MCF 10A (cell line): ENCODE data around the gene CDK5R2. TPM values are rescaled to one million over a fixed set of nuclear protein-coding genes. Genes with fewer than 3 reads are reported as not detected.

Experiments used
- BruUV-seq: library from RNA; stranded (reverse); fragments of 400-500 nt; replicated peaks from 2 replicates; lab custom pipeline; 2021; lab: Mats Ljungman, UMichigan
- CTCF ChIA-PET: fragments of 300-600 bp; sonication (Branson Sonifier 250); formaldehyde crosslinking; extraction: SDS; loops from one replicate; lab custom pipeline; 2021; ENCODE audit warnings: antibody characterized with exemption, inconsistent platforms; lab: Yijun Ruan, JAX
- POLR2A ChIA-PET: fragments of 300-600, 350-650 bp; sonication (Branson Sonifier 250); formaldehyde crosslinking; extraction: SDS; loops from one replicate; lab custom pipeline; 2020; ENCODE audit warnings: antibody characterized with exemption, inconsistent platforms; lab: Yijun Ruan, JAX
- DNase-seq: peaks from one replicate; pipeline ENCODE4 v3.0.0-alpha.2; 2018; ENCODE audit not compliant: unreplicated experiment
- H3K27ac Mint-ChIP-seq: one replicate; pipeline ENCODE4 v1.8.0; 2022; ENCODE audit warnings: mild to moderate bottlenecking, low read depth, mixed read lengths; ENCODE audit not compliant: unreplicated experiment
- H3K27me3 Mint-ChIP-seq: one replicate; pipeline ENCODE4 v1.8.0; 2022; ENCODE audit warnings: mixed read lengths; ENCODE audit not compliant: insufficient read depth, unreplicated experiment
- H3K36me3 Mint-ChIP-seq: one replicate; pipeline ENCODE4 v1.8.0; 2022; ENCODE audit warnings: mild to moderate bottlenecking, moderate library complexity, mixed read lengths; ENCODE audit not compliant: insufficient read depth, unreplicated experiment
- H3K4me1 Mint-ChIP-seq: one replicate; pipeline ENCODE4 v1.8.0; 2022; ENCODE audit warnings: mixed read lengths; ENCODE audit not compliant: insufficient read depth, unreplicated experiment
- H3K4me3 Mint-ChIP-seq: one replicate; pipeline ENCODE4 v1.8.0; 2022; ENCODE audit warnings: mild to moderate bottlenecking, moderate library complexity, mixed read lengths; ENCODE audit not compliant: unreplicated experiment
- H3K9me3 Mint-ChIP-seq: one replicate; pipeline ENCODE4 v1.8.0; 2022; ENCODE audit warnings: mixed read lengths; ENCODE audit not compliant: unreplicated experiment
- intact Hi-C: fragments of 100-400 bp; cut with micrococcal nuclease; formaldehyde crosslinking; loops from 2 replicates; pipeline ENCODE4 v1.14.1; 2022
- total RNA-seq: library from RNA; stranded (reverse); gene quantifications from 2 replicates; pipeline ENCODE4 v1.2.3, GENCODE V29; 2022
- TF ChIP-seq, protein P1 (sequence below): fragments of 200-600 bp; IDR thresholded peaks from one replicate; pipeline ENCODE4 v1.8.0; 2022; ENCODE audit warnings: antibody characterized with exemption, mild to moderate bottlenecking; ENCODE audit not compliant: unreplicated experiment

CDK5R2 gene
- total RNA-seq, 1 experiment from 2014 or later: not detected

DNA sequence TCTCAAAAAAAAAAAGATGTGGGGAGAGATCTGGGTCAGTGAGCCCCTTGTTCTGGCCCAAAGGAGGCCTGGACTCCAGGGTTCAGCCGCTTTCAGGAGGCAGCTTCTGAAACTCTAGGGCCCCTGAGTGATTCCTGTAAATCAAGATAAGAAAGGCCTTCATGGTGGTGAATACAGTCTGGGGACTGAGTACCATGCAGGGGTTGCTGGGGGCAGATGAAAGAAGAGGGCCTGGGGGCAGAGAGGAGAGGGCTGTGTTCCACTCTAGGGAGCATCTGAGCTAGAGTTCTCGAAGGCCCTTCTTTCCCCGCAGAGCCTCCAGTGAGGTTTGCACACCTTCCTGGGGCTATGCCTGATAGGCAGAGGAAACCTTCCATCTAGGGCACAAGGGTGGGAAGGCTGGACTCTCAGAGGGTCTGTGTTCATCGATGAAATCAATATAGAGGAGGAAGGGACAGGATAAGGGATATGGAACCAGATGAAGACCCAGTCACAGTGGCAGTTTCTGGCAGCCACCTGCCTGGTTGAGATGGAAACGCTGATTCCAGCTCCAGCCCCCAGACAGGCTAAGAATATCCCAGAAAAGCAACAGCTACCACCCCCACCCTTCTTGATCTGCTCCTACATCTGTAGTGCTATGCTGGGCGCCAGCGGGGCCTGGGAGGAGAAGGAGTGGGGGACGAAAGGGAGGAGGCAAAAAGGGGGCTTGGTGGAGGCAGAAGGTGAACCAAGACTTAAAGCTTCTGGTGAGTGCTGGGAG, 4.7 kb upstream of the CDK5R2 start:
- Mint-ChIP-seq H3K4me1 (no peaks in the 10 kb centered on the region), H3K9me3 (no peaks in the 10 kb centered on the region), H3K4me3 (no peak overlapping the region), H3K27me3 (peaks cover 80% of the 10 kb centered on the region), H3K36me3 (no peaks in the 10 kb centered on the region), H3K27ac (no peak overlapping the region)
- DNase-seq: no peak
- BruUV-seq: no TSS peak
- intact Hi-C loops: no loop called here
- TF ChIP-seq, protein P1, sequence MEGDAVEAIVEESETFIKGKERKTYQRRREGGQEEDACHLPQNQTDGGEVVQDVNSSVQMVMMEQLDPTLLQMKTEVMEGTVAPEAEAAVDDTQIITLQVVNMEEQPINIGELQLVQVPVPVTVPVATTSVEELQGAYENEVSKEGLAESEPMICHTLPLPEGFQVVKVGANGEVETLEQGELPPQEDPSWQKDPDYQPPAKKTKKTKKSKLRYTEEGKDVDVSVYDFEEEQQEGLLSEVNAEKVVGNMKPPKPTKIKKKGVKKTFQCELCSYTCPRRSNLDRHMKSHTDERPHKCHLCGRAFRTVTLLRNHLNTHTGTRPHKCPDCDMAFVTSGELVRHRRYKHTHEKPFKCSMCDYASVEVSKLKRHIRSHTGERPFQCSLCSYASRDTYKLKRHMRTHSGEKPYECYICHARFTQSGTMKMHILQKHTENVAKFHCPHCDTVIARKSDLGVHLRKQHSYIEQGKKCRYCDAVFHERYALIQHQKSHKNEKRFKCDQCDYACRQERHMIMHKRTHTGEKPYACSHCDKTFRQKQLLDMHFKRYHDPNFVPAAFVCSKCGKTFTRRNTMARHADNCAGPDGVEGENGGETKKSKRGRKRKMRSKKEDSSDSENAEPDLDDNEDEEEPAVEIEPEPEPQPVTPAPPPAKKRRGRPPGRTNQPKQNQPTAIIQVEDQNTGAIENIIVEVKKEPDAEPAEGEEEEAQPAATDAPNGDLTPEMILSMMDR: no peak
- POLR2A ChIA-PET: no interaction called here
- CTCF ChIA-PET: interaction anchor here (0.7 kb wide), 1 partner anchor 217 kb away, joined by 5 read pairs; no protein-coding TSS in a partner anchor

DNA sequence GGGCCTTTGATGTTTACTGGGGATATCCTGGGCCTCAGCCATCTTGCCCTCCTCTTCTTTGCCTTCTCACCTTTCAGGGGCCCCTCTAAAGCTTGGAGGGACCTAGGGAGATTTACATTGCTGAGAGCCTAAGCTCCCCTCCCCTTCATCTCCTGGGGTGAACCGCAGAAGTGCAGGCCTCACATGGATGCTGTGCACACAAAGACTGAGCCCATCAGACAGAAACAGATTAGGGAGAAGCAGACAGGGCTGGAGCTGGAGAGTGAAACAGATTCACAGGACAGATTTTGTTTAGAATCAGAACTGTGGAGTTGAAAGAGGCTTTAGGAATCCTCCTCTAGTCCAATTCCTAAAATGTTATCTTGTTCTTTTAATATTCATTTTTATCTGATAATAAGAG, 3.4 kb upstream of the CDK5R2 start:
- no TSS peak for BruUV-seq
- Mint-ChIP-seq H3K4me3 (no peak overlapping the region), H3K4me1 (peaks cover under 1% of the 10 kb centered on the region), H3K36me3 (no peaks in the 10 kb centered on the region), H3K27me3 (peaks cover 78% of the 10 kb centered on the region), H3K27ac (no peak overlapping the region), H3K9me3 (no peaks in the 10 kb centered on the region)
- ChIA-PET POLR2A (interaction anchor here (0.6 kb wide), 1 partner anchor 183 kb away, joined by 3 read pairs; no protein-coding TSS in a partner anchor), CTCF (interaction anchor here (0.6 to 1.1 kb wide), 2 partner anchors 23 to 79 kb away, joined by 4 read pairs; no protein-coding TSS in a partner anchor)
- no peak for DNase-seq
- TF ChIP-seq, protein P1: no peak
- intact Hi-C loops: no loop called here

DNA sequence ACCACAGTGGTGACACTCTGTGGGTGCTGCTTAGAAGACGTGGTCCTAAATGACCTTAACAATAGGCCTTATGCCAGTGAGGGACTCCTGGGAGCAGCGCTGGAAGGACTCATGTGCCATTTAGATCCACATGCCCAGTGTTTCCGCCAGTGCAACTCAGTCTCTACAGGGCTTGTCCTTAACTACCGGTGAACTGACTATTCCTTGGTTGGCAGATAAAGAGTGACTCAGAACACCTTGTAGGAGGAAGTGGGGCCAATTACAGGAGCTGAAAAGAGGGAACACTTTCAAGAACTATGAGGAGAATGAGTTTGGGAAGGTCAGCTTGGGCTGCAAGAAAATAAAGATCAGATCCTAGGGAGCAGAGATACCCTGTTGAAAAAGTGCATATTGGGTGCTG, 1.8 kb upstream of the CDK5R2 start:
- ChIA-PET CTCF (interaction anchor here (0.6 to 2.5 kb wide), 4 partner anchors 20 to 82 kb away, joined by 4 to 10 read pairs (median 6); no protein-coding TSS in a partner anchor), POLR2A (interaction anchor here (0.6 kb wide), 1 partner anchor 298 kb away, joined by 5 read pairs; the partner anchor contains the start of genes BCS1L and ZNF142)
- DNase-seq: no peak
- BruUV-seq: no TSS peak
- TF ChIP-seq, protein P1: no peak
- H3K27ac Mint-ChIP-seq: no peak overlapping the region
- peaks cover 6% of the 10 kb centered on the region for H3K4me1 Mint-ChIP-seq
- H3K27me3 Mint-ChIP-seq: peaks cover 74% of the 10 kb centered on the region
- intact Hi-C loops: no loop called here
- H3K36me3 Mint-ChIP-seq: no peaks in the 10 kb centered on the region
- no peak overlapping the region for H3K4me3 Mint-ChIP-seq
- H3K9me3 Mint-ChIP-seq: no peaks in the 10 kb centered on the region

DNA sequence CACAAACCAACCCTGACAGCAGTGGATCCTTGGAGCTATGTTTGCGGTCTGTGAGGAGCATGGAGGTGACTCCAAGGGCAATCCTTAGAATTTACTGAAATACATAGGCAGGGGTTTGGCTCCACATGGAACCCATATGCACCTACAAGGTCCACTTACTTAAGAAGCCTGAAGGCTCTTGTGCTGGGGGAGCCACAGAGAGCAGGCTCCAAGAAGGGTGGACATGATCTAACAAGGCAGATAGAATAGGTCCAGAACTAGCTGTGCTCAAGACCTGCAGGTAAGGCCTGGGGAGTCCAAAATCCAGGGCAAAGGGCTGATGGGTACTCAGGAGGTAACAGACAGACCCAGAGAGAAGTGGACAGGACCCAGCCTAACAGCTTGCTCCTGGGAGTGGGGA, 1.2 kb upstream of the CDK5R2 start:
- Mint-ChIP-seq H3K4me1 (peaks cover 6% of the 10 kb centered on the region), H3K36me3 (no peaks in the 10 kb centered on the region), H3K27me3 (peaks cover 75% of the 10 kb centered on the region), H3K9me3 (no peaks in the 10 kb centered on the region), H3K4me3 (no peak overlapping the region), H3K27ac (no peak overlapping the region)
- TF ChIP-seq, protein P1: no peak
- BruUV-seq: no TSS peak
- POLR2A ChIA-PET: interaction anchor here (0.6 to 0.8 kb wide), 2 partner anchors 299 to 1749 kb away, joined by 3 to 5 read pairs; partner anchors contain the start of genes BCS1L and ZNF142
- DNase-seq: no peak
- intact Hi-C loops: no loop called here
- CTCF ChIA-PET: interaction anchor here (0.6 to 2.5 kb wide), 5 partner anchors 19 to 161 kb away, joined by 3 to 10 read pairs (median 5); no protein-coding TSS in a partner anchor
